HepG2 (cell line): ENCODE data around the gene CALN1. TPM values are rescaled to one million over a fixed set of nuclear protein-coding genes. Genes with fewer than 3 reads are reported as not detected.

Experiments used
- ATAC-seq: fragments of 200-7000 bp; cut with Tn5 transposase; 3 replicates; pipeline ENCODE4 v1.9.1; 2020; ENCODE audit warnings: mild to moderate bottlenecking, moderate library complexity
- BruUV-seq: library from RNA; stranded (reverse); fragments of 400-500 nt; replicated peaks from 2 replicates; lab custom pipeline; 2021; lab: Mats Ljungman, UMichigan
- CTCF ChIA-PET: fragments of 300-600 bp; formaldehyde crosslinking; extraction: SDS; loops from one replicate; lab custom pipeline; 2021; ENCODE audit warnings: low total read pairs, inconsistent platforms, low intra/inter-chr PET ratio; lab: Yijun Ruan, JAX
- POLR2A ChIA-PET: fragments of 350-600 bp; sonication (Branson Sonifier 250); formaldehyde crosslinking; loops from one replicate; lab custom pipeline; 2020; ENCODE audit warnings: antibody characterized with exemption, inconsistent platforms; lab: Yijun Ruan, JAX
- DNase-seq: peaks from one replicate; pipeline ENCODE4 v3.0.0-alpha.2; 2015; ENCODE audit warnings: low spot score
- FAIRE-seq: peaks from 3 replicates; lab custom pipeline; 2011; peaks lifted over from hg19 to GRCh38; lab: Jason Lieb, UNC
- H2AFZ ChIP-seq: one replicate; pipeline ENCODE4 v1.6.1; 2011; ENCODE audit warnings: low read length, inconsistent platforms
- H3K27ac ChIP-seq: fragments of 300-600 bp; 3 replicates; pipeline ENCODE4 v1.8.0; 2011; ENCODE audit warnings: mixed run types, mild to moderate bottlenecking, mixed read lengths, low read length, inconsistent platforms; ENCODE audit not compliant: insufficient read depth; ENCODE audit errors: extremely low read length
- H3K27me3 ChIP-seq, 2 experiments: fragments of 200-600 bp in 1 of 2; 2 replicates in 1 of 2; 3 replicates in 1 of 2; pipeline versions ENCODE4 v1.6.0 to v1.8.0; 2011; ENCODE audit warnings: low read length in 2 of 2, mild to moderate bottlenecking in 2 of 2, moderate library complexity in 2 of 2, inconsistent platforms in 1 of 2; ENCODE audit not compliant: insufficient read depth in 2 of 2, control insufficient read depth in 1 of 2
- H3K36me3 ChIP-seq, 2 experiments: fragments of 200-600 bp in 1 of 2; replicated peaks in 1 of 2; 2 replicates in 1 of 2; 3 replicates in 1 of 2; pipeline versions ENCODE4 v1.5.1 to v1.8.0; 2011; ENCODE audit warnings: low read length in 2 of 2, inconsistent platforms in 1 of 2; ENCODE audit not compliant: insufficient read depth in 2 of 2, control insufficient read depth in 1 of 2
- H3K4me1 ChIP-seq: 2 replicates; pipeline ENCODE4 v1.5.1; 2012; ENCODE audit warnings: low read length, inconsistent platforms; ENCODE audit not compliant: insufficient read depth
- H3K4me2 ChIP-seq: 2 replicates; pipeline ENCODE4 v1.6.0; 2011; ENCODE audit warnings: low read depth, low read length, inconsistent platforms
- H3K4me3 ChIP-seq, 3 experiments: fragments of 200-600 bp in 1 of 3; sonication (generic), shearing (Covaris generic) in 1 of 3; replicated peaks in 1 of 3; 2 replicates each; pipeline ENCODE4 v1.5.1; 2011 to 2016; ENCODE audit warnings: low read length in 3 of 3, inconsistent platforms in 2 of 3, low read depth in 2 of 3, mild to moderate bottlenecking in 2 of 3, control low read depth in 1 of 3, mixed read lengths in 1 of 3; ENCODE audit not compliant: insufficient read depth in 1 of 3
- H3K79me2 ChIP-seq: one replicate; pipeline ENCODE4 v1.6.1; 2011; ENCODE audit warnings: low read length, inconsistent platforms; ENCODE audit not compliant: insufficient read depth
- H3K9ac ChIP-seq: 2 replicates; pipeline ENCODE4 v1.6.0; 2011; ENCODE audit warnings: mild to moderate bottlenecking, low read depth, low read length, inconsistent platforms; ENCODE audit not compliant: insufficient read depth
- H3K9me3 ChIP-seq: 2 replicates; pipeline ENCODE4 v1.5.1; 2012; ENCODE audit warnings: mild to moderate bottlenecking, low read length
- H4K20me1 ChIP-seq: 2 replicates; pipeline ENCODE4 v1.6.0; 2011; ENCODE audit warnings: inconsistent platforms, mild to moderate bottlenecking, low read length, moderate library complexity; ENCODE audit not compliant: insufficient read depth
- GTF3A ChIP-seq: sonication (generic); formaldehyde crosslinking; conservative IDR thresholded peaks from 2 replicates; pipeline ENCODE4 v1.4.0; 2020; ENCODE audit warnings: mild to moderate bottlenecking, missing genetic modification reagents
- KLF15 ChIP-seq: sonication (generic); formaldehyde crosslinking; IDR thresholded peaks from 2 replicates; pipeline ENCODE4 v1.8.1; 2023; ENCODE audit warnings: borderline replicate concordance, mild to moderate bottlenecking, inconsistent platforms, missing genetic modification reagents, mixed read lengths
- MXD4 ChIP-seq: IDR thresholded peaks from 2 replicates; pipeline ENCODE4 v1.6.1; 2016; ENCODE audit warnings: mild to moderate bottlenecking, missing biosample characterization, missing genetic modification reagents
- SMAD9 ChIP-seq: sonication (generic); formaldehyde crosslinking; IDR thresholded peaks from 2 replicates; pipeline ENCODE4 v1.5.1; 2020; ENCODE audit warnings: mild to moderate bottlenecking, missing genetic modification reagents
- ZNF354B ChIP-seq: sonication (generic); formaldehyde crosslinking; IDR thresholded peaks from 2 replicates; pipeline ENCODE4 v1.8.0; 2022; ENCODE audit warnings: mild to moderate bottlenecking, missing genetic modification reagents
- WGBS: methylation state at CpG from one replicate; pipeline ENCODE4 v1.1.6; 2017; ENCODE audit warnings: low lambda C conversion rate; 5-methylcytosine and 5-hydroxymethylcytosine counted together
- in situ Hi-C: cut with HindIII; loops from 2 replicates; pipeline ENCODE4 v1.10.0; 2017; ENCODE audit warnings: low pct_unique_long_range_greater_than_20kb; ENCODE audit not compliant: extremely low pct_ligation_motif_present
- intact Hi-C: fragments of 100-400 bp; cut with micrococcal nuclease; formaldehyde crosslinking; loops from one replicate; pipeline ENCODE4 v1.10.0; 2022; ENCODE audit not compliant: unreplicated experiment
- polyA plus RNA-seq, 8 experiments: library from polyadenylated mRNA; depleted of rRNA in 3 of 8; stranded (reverse) in 7 of 8; unstranded in 1 of 8; fragments of >200 nt; fragmentation: Illumina TruSeq in 4 of 8; extraction: Trizol in 4 of 8; gene quantifications; 2 replicates each; pipeline versions ENCODE4 v1.2.1 to v1.2.3, GENCODE V29; 2011 to 2016; ENCODE audit warnings: low read depth in 4 of 8, missing spikeins in 1 of 8, mixed read lengths in 1 of 8; ENCODE audit not compliant: insufficient read depth in 1 of 8
- total RNA-seq, 5 experiments: library from RNA; depleted of rRNA; stranded (reverse); fragments of >200 nt; fragmentation: Illumina TruSeq; extraction: Trizol; gene quantifications; 2 replicates each; pipeline ENCODE4 v1.2.3, GENCODE V29; 2016; ENCODE audit warnings: low read depth in 1 of 5
- TF ChIP-seq, protein P1 (sequence below): sonication (generic); formaldehyde crosslinking; IDR thresholded peaks from 2 replicates; pipeline ENCODE4 v1.5.0; 2020; ENCODE audit warnings: mild to moderate bottlenecking, missing genetic modification reagents, moderate library complexity
- TF ChIP-seq, protein P2 (sequence below): sonication (generic); formaldehyde crosslinking; IDR thresholded peaks from 2 replicates; pipeline ENCODE4 v1.5.0; 2020; ENCODE audit warnings: missing genetic modification reagents, mild to moderate bottlenecking, borderline replicate concordance

Gene CALN1
- total and polyA plus RNA-seq, 2 of the 13 experiments (the other 11 are each of a cell fraction or from before 2014, with no cell fraction given): not detected

DNA sequence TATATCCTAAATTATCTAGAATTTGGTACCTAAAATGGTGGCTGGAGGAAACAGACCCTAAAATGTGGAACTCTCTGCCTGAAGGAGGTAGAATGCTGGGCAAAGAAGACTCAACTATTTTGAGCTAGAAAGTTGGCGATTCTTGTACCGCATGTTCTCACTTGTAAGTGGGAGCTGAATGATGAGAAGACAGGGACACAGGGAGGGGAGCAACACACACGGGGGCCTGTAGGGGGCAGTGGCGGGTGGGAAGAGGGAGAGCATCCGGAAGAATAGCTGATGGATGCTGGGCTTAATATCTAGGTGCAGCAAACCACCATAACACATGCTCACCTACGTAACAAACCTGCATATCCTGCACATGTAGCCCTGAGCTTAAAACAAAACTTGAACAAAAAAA is 250.6 kb downstream of the CALN1 start:
- peaks cover 11% of the 10 kb centered on the region for H3K9me3 ChIP-seq
- no peaks in the 10 kb centered on the region for H3K79me2 ChIP-seq
- no peaks in the 10 kb centered on the region for H4K20me1 ChIP-seq
- no peak overlapping the region for H3K4me2 ChIP-seq
- H3K36me3 ChIP-seq: no peaks in the 10 kb centered on the region
- no peak overlapping the region for H3K27ac ChIP-seq
- no TSS peak for BruUV-seq
- in situ Hi-C loops: no loop called here
- no peak for TF ChIP-seq GTF3A (CRISPR knock-in tag)
- TF ChIP-seq KLF15 (CRISPR knock-in tag): no peak
- no peak for TF ChIP-seq ZNF354B (CRISPR knock-in tag)
- no peak for TF ChIP-seq SMAD9 (CRISPR knock-in tag)
- no peak for TF ChIP-seq MXD4 (CRISPR knock-in tag)
- TF ChIP-seq, protein P1, sequence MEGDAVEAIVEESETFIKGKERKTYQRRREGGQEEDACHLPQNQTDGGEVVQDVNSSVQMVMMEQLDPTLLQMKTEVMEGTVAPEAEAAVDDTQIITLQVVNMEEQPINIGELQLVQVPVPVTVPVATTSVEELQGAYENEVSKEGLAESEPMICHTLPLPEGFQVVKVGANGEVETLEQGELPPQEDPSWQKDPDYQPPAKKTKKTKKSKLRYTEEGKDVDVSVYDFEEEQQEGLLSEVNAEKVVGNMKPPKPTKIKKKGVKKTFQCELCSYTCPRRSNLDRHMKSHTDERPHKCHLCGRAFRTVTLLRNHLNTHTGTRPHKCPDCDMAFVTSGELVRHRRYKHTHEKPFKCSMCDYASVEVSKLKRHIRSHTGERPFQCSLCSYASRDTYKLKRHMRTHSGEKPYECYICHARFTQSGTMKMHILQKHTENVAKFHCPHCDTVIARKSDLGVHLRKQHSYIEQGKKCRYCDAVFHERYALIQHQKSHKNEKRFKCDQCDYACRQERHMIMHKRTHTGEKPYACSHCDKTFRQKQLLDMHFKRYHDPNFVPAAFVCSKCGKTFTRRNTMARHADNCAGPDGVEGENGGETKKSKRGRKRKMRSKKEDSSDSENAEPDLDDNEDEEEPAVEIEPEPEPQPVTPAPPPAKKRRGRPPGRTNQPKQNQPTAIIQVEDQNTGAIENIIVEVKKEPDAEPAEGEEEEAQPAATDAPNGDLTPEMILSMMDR (CRISPR knock-in tag): peak; percentile 16; the same call in 1 of the 2 replicates
- TF ChIP-seq, protein P2, sequence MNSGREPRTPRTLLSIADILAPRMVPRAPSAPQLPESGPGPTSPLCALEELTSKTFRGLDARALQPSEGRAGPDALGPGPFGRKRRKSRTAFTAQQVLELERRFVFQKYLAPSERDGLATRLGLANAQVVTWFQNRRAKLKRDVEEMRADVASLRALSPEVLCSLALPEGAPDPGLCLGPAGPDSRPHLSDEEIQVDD (CRISPR knock-in tag): no peak
- POLR2A ChIA-PET: no interaction called here
- no peak for FAIRE-seq
- H3K27me3 ChIP-seq: peaks cover 1 to 3% of the 10 kb centered on the region in 2 experiments; a peak in 2 of 5 replicates
- ATAC-seq: no peak
- no peaks in the 10 kb centered on the region for H3K4me1 ChIP-seq
- H3K4me3 ChIP-seq: no peak overlapping the region
- WGBS: 31% methylated on average over 6 of the region's 6 CpGs
- no peak overlapping the region for H3K9ac ChIP-seq
- CTCF ChIA-PET: no interaction called here
- no peak for DNase-seq
- intact Hi-C loops: no loop called here
- no peak overlapping the region for H2AFZ ChIP-seq
